Measurements from ENCODE around the gene RTN4RL2.

DNA sequence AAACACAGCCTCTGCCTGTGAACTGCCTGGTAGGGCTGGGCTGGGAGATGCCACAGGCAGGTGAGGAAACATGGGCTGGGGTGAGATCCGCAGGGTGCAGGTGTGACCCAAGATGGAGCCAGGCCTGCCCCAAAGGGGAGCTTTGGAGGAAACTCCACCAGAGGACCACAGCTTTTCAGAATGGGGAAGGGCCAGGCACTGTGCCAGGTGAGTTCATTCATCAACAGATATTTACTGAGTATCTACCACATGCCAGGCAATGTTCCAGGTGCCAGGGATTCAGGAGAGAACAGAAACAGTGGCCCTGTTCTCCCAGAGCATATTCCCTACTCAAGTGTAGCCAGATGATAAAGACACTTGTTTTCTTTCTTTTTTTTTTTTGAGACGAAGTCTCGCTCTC is 11.2 kb downstream of the RTN4RL2 start:
- TF ChIP-seq, protein P1, sequence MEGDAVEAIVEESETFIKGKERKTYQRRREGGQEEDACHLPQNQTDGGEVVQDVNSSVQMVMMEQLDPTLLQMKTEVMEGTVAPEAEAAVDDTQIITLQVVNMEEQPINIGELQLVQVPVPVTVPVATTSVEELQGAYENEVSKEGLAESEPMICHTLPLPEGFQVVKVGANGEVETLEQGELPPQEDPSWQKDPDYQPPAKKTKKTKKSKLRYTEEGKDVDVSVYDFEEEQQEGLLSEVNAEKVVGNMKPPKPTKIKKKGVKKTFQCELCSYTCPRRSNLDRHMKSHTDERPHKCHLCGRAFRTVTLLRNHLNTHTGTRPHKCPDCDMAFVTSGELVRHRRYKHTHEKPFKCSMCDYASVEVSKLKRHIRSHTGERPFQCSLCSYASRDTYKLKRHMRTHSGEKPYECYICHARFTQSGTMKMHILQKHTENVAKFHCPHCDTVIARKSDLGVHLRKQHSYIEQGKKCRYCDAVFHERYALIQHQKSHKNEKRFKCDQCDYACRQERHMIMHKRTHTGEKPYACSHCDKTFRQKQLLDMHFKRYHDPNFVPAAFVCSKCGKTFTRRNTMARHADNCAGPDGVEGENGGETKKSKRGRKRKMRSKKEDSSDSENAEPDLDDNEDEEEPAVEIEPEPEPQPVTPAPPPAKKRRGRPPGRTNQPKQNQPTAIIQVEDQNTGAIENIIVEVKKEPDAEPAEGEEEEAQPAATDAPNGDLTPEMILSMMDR (IDR thresholded peaks at IDR 0.05), result no peak
- no peak for TF ChIP-seq EP300 (IDR thresholded peaks at IDR 0.05)
- no peak for TF ChIP-seq POLR2A (IDR thresholded peaks at IDR 0.05)
